ENCODE results near the gene TSTD1. TPM values are rescaled to one million over a fixed set of nuclear protein-coding genes. Genes with fewer than 3 reads are reported as not detected.
"Not testable (repeated sequence)": the region's sequence is repeated elsewhere in the genome, so short reads cannot be mapped to it uniquely, and the experiment has no call there.

Gene TSTD1
- total and polyA plus RNA-seq, 2 donors from 2014 or later: 74.5 to 200 TPM

GRCh38 chr1:160993544-160994193 lies 45.1 kb downstream of the TSTD1 start:
- FAIRE-seq (no peak), DNase-seq (peak in 1 of 5 donors; percentile 50)
- H3K9me3 ChIP-seq (ENCODE audit: control insufficient read depth in 2 of 3, insufficient read depth in 1 of 3, low read length in 3 of 3): no peaks in the 10 kb centered on the region
- intact Hi-C loops (cut with DNase I): no loop called here
- no peak overlapping the region for H3K27ac ChIP-seq (ENCODE audit: low read depth in 2 of 2, low read length in 2 of 2)
- peaks cover 0 to 6% (median 4%) of the 10 kb centered on the region in 3 donors for H3K4me1 ChIP-seq (ENCODE audit: control insufficient read depth in 2 of 3, insufficient read depth in 2 of 3, low read depth in 1 of 3, low read length in 3 of 3)
- no peaks in the 10 kb centered on the region for H3K27me3 ChIP-seq (ENCODE audit: control insufficient read depth, insufficient read depth, low read length)
- no peak for TF ChIP-seq CTCF (IDR thresholded peaks at IDR 0.05; ENCODE audit: borderline replicate concordance, extremely low read depth, insufficient read depth)
- H3K9ac ChIP-seq (ENCODE audit: low read length in 3 of 3): no peak overlapping the region
- H3K4me3 ChIP-seq (ENCODE audit: low read length in 3 of 3): no peak overlapping the region
- peaks cover 0 to 6% (median 1%) of the 10 kb centered on the region in 3 donors for H3K36me3 ChIP-seq (ENCODE audit: control insufficient read depth in 2 of 3, insufficient read depth in 3 of 3, low read length in 3 of 3)

GRCh38 chr1:160992036-160992435 lies 46.7 kb downstream of the TSTD1 start:
- H3K27ac ChIP-seq (ENCODE audit: low read depth in 2 of 2, low read length in 2 of 2); FAIRE-seq; intact Hi-C loops (cut with DNase I): not testable (repeated sequence)

More at GRCh38 chr1:160992036-160992435, 46.7 kb downstream of the TSTD1 start:
- not testable (repeated sequence) for H3K27me3 ChIP-seq (ENCODE audit: control insufficient read depth, insufficient read depth, low read length); H3K4me1 ChIP-seq (ENCODE audit: control insufficient read depth in 2 of 3, insufficient read depth in 2 of 3, low read depth in 1 of 3, low read length in 3 of 3); H3K4me3 ChIP-seq (ENCODE audit: low read length in 3 of 3); H3K9ac ChIP-seq (ENCODE audit: low read length in 3 of 3); H3K9me3 ChIP-seq (ENCODE audit: control insufficient read depth in 2 of 3, insufficient read depth in 1 of 3, low read length in 3 of 3); H3K36me3 ChIP-seq (ENCODE audit: control insufficient read depth in 2 of 3, insufficient read depth in 3 of 3, low read length in 3 of 3); DNase-seq

Other genes with a start within 250 kb of the TSTD1 start
- gene LY9, start 242.8 kb downstream of the TSTD1 start, total RNA-seq: 3.5 TPM
- gene LY9, start 242.8 kb downstream of the TSTD1 start, polyA plus RNA-seq (ENCODE audit: insufficient read depth, low read depth, low replicate concordance): 0.41 TPM
- gene CD244, start 176.1 kb downstream of the TSTD1 start, total RNA-seq: 1.8 TPM
- gene CD244, start 176.1 kb downstream of the TSTD1 start, polyA plus RNA-seq (ENCODE audit: insufficient read depth, low read depth, low replicate concordance): 0.15 TPM
- gene ITLN1, start 153.8 kb downstream of the TSTD1 start, total RNA-seq: not detected
- 15.4 TPM for gene ITLN1, start 153.8 kb downstream of the TSTD1 start, polyA plus RNA-seq (ENCODE audit: insufficient read depth, low read depth, low replicate concordance)
- not detected for gene ITLN2, start 84.2 kb downstream of the TSTD1 start, total RNA-seq
- 0.88 TPM for gene ITLN2, start 84.2 kb downstream of the TSTD1 start, polyA plus RNA-seq (ENCODE audit: insufficient read depth, low read depth, low replicate concordance)
- gene F11R, start 17.8 kb downstream of the TSTD1 start, total RNA-seq: 117 TPM
- 36.9 TPM for gene F11R, start 17.8 kb downstream of the TSTD1 start, polyA plus RNA-seq (ENCODE audit: insufficient read depth, low read depth, low replicate concordance)
- gene USF1, start 7.0 kb upstream of the TSTD1 start, total RNA-seq: 56.1 TPM
- gene USF1, start 7.0 kb upstream of the TSTD1 start, polyA plus RNA-seq (ENCODE audit: insufficient read depth, low read depth, low replicate concordance): 48.7 TPM
- gene ARHGAP30, start 30.9 kb upstream of the TSTD1 start, total RNA-seq: 21.6 TPM
- 1.2 TPM for gene ARHGAP30, start 30.9 kb upstream of the TSTD1 start, polyA plus RNA-seq (ENCODE audit: insufficient read depth, low read depth, low replicate concordance)
- gene NECTIN4, start 50.6 kb upstream of the TSTD1 start, total RNA-seq: 12.8 TPM
- 2.7 TPM for gene NECTIN4, start 50.6 kb upstream of the TSTD1 start, polyA plus RNA-seq (ENCODE audit: insufficient read depth, low read depth, low replicate concordance)
- 21.9 TPM for gene KLHDC9, start 59.4 kb upstream of the TSTD1 start, total RNA-seq
- gene KLHDC9, start 59.4 kb upstream of the TSTD1 start, polyA plus RNA-seq (ENCODE audit: insufficient read depth, low read depth, low replicate concordance): 32.2 TPM
- gene PFDN2, start 79.1 kb upstream of the TSTD1 start, total RNA-seq: 46.7 TPM
- 149 TPM for gene PFDN2, start 79.1 kb upstream of the TSTD1 start, polyA plus RNA-seq (ENCODE audit: insufficient read depth, low read depth, low replicate concordance)
- gene NIT1, start 79.1 kb upstream of the TSTD1 start, total RNA-seq: 42.3 TPM
- gene NIT1, start 79.1 kb upstream of the TSTD1 start, polyA plus RNA-seq (ENCODE audit: insufficient read depth, low read depth, low replicate concordance): 91.5 TPM
- gene DEDD, start 93.7 kb upstream of the TSTD1 start, total RNA-seq: 37.2 TPM
- 23.2 TPM for gene DEDD, start 93.7 kb upstream of the TSTD1 start, polyA plus RNA-seq (ENCODE audit: insufficient read depth, low read depth, low replicate concordance)
- gene UFC1, start 115.0 kb upstream of the TSTD1 start, total RNA-seq: 96.9 TPM
- 175 TPM for gene UFC1, start 115.0 kb upstream of the TSTD1 start, polyA plus RNA-seq (ENCODE audit: insufficient read depth, low read depth, low replicate concordance)
- 26.3 TPM for gene USP21, start 120.5 kb upstream of the TSTD1 start, total RNA-seq
- gene USP21, start 120.5 kb upstream of the TSTD1 start, polyA plus RNA-seq (ENCODE audit: insufficient read depth, low read depth, low replicate concordance): 27.7 TPM
- gene PPOX, start 127.5 kb upstream of the TSTD1 start, total RNA-seq: 23.6 TPM
- gene PPOX, start 127.5 kb upstream of the TSTD1 start, polyA plus RNA-seq (ENCODE audit: insufficient read depth, low read depth, low replicate concordance): 29.4 TPM
- gene B4GALT3, start 138.5 kb upstream of the TSTD1 start, total RNA-seq: 22.9 TPM
- 33.5 TPM for gene B4GALT3, start 138.5 kb upstream of the TSTD1 start, polyA plus RNA-seq (ENCODE audit: insufficient read depth, low read depth, low replicate concordance)
- gene ADAMTS4, start 160.1 kb upstream of the TSTD1 start, total RNA-seq: 14.0 TPM
- gene ADAMTS4, start 160.1 kb upstream of the TSTD1 start, polyA plus RNA-seq (ENCODE audit: insufficient read depth, low read depth, low replicate concordance): 0.26 TPM
- 92.7 TPM for gene NDUFS2, start 163.4 kb upstream of the TSTD1 start, total RNA-seq
- 197 TPM for gene NDUFS2, start 163.4 kb upstream of the TSTD1 start, polyA plus RNA-seq (ENCODE audit: insufficient read depth, low read depth, low replicate concordance)
- gene FCER1G, start 176.3 kb upstream of the TSTD1 start, total RNA-seq: 43.4 TPM
- gene FCER1G, start 176.3 kb upstream of the TSTD1 start, polyA plus RNA-seq (ENCODE audit: insufficient read depth, low read depth, low replicate concordance): 38.9 TPM
- not detected for gene APOA2, start 184.7 kb upstream of the TSTD1 start, total RNA-seq
- not detected for gene APOA2, start 184.7 kb upstream of the TSTD1 start, polyA plus RNA-seq (ENCODE audit: insufficient read depth, low read depth, low replicate concordance)
- 12.1 TPM for gene TOMM40L, start 187.1 kb upstream of the TSTD1 start, total RNA-seq
- gene TOMM40L, start 187.1 kb upstream of the TSTD1 start, polyA plus RNA-seq (ENCODE audit: insufficient read depth, low read depth, low replicate concordance): 29.0 TPM
- not detected for gene NR1I3, start 199.2 kb upstream of the TSTD1 start, total RNA-seq
- gene NR1I3, start 199.2 kb upstream of the TSTD1 start, polyA plus RNA-seq (ENCODE audit: insufficient read depth, low read depth, low replicate concordance): 19.6 TPM
- 1.3 TPM for gene PCP4L1, start 219.8 kb upstream of the TSTD1 start, total RNA-seq
- gene PCP4L1, start 219.8 kb upstream of the TSTD1 start, polyA plus RNA-seq (ENCODE audit: insufficient read depth, low read depth, low replicate concordance): 1.2 TPM

All from kidney (tissue), 14 donors.